Activated T-helper 9 cell treated with anti-CD3 and anti-CD28 coated beads, Interleukin-2, amount 50 U/mL, for 16 hours (primary cell): ENCODE measurements around the gene BPIFB3.

Experiments
- DNase-seq: peaks from one replicate; pipeline ENCODE4 v3.0.0-alpha.2; 2020; ENCODE audit warnings: low read depth

Gene BPIFB3

DNA sequence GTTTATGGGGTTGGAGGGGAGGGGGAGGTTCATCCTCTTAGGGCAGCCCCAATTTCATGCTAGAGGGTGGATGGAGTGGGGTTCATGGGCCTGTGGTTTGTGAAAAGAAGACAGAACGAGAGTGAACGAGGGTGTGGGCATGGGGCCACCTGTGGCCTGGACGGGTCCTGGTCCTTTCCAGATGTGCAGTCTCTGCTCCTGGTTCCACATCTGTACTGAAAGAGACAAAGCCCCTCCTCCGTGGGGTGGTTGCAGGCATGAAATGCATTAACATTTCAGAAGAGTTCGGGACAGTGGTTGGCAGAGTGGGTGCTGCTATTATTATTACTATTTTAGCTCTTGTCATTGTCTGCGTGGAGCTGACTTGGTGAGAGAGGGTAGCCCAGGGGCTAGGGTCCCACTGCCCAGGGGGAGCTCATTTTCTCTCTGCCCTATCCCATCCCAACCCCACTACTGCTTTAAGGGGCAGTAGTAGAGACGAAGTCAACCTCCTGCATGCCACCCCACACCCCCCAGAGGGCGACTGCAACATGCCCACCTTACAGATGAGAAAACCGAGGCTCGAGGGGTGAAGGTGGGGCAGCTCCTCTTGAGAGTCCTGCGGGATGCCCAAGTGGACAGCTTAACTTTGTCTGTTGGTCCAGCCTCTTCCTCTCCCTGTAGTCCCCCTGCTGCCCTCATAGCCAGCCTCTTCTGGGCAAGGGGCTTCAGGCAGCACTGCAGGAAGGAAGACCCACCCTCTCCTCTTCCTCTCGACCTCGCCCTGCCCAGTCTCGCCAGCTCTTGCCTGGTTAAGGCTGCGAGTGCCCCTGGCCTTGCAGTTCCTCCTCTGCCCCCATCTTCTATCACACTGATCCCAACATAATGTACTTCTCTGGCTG, 37.8 kb upstream of the BPIFB3 start:
- DNase-seq: no peak

DNA sequence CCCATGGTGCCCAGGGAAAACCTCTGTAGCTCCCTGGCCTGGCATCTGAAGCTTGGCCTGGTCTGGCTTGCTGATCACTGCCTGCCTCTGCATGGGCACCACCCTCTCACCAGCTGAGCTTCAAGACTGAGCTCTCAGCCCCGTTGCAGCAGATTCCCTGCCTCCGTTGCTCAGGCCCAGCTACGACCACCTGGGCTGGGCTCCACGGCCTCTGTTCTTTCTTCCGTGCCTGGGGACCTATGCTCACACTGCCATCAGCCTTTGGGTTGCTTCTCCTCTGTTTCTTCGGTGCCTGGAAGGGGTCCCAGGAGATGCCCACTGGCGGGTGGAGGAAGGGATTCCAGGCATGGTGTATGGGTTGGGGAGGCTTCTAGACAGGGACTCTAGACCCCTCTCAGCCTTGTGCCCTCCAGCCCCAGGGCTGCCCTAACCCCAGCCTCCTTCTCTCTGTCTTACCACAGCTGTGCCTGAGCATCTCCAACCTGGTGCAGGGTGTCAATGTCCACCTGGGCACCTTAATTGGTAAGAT, 37.1 kb upstream of the BPIFB3 start:
- no peak for DNase-seq

DNA sequence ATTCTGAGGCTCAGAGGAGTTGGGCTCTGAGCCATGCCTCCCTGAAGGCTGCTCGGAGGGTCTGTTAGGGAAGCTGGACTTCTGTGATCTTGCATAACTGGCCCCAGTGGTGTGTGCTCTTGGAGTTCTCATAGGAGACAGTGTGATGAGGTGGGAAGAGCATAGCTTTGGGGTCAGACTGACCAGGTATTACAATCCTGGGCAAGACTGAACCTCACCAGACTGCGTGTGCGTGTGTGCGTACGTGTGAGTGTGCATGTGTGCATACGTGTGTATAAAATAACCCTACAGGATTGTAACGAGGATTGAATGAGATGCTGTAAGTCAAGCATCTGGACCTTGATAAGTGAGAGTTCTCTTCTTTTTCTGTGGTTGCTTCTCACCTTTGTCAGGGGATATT, 36.2 kb upstream of the BPIFB3 start:
- DNase-seq: no peak

- no peak for DNase-seq
Measured at GRCh38 chr20:33018169-33018931, 35.4 kb upstream of the BPIFB3 start.

DNA sequence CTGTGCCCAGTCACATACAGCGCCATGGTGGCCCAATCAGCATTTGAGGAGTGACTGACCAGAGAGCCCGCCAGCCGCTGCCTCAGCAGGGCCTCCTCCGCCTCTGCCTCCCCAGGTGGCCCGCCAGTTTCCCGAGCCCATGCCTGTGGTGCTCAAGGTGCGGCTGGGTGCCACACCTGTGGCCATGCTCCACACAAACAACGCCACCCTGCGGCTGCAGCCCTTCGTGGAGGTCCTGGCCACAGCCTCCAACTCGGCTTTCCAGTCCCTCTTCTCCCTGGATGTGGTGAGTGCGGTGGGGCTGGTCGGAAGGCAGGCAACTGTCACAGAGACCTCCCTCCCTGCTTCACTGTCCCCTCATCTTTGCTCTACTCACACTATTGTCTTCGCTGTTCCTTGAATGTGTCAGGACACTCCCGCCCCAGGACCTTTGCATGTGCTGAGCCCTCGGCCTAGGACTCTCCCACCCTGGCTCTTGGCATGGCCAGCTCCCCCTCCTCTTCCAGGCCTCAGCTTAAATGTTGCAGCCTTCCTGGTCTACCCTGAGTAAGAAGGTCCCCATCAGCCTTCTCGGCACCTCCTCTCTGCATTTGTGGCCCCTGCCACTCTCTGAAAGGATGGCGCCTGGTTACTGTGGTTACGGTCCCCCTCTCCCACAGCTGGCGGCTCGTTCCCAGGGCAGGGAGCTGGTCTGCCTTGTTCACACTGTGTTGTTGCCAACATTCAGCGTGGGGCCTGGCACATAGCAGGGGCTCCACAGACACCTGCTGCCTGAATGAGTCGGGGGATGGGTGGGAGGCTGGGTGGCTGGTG, 34.0 kb upstream of the BPIFB3 start:
- DNase-seq: no peak

DNA sequence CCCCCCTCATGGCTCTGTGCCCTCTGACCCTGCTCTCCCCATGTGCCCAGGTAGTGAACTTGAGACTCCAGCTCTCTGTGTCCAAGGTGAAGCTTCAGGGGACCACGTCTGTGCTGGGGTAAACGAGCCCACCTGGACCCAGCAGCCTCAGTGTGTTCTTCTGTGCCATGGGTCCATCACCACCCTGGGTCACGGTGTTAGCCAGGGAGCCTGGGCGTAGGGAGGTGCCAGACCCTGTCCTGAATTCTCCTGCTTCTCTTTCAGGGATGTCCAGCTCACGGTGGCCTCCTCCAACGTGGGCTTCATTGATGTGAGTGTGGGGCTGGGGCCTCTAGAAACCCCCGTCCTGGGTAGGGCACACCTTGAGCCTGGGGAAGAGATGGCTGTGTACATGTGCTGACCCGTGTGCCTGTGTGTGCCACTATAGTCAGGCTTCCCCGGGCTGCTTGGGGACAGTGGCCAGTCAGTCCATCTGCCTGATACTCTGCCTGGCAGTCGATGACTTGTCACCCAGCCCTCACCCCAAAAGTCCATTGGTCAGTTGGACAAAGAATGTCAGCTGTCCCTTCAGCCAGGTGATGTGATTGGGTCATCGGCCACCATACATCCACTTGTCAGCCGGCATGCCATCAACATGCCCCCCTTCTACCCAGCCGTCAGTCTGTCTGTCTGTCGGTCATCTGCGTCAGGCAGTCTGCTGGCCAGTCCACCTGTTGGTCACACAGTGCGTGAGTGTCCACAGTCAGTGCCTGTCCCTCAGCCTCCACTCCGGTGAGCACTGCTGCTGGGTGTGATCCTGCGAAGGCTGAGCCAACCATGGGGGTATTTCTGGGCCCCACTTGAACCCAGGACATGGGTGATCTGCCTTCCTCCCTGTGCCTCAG, 33.2 kb upstream of the BPIFB3 start:
- no peak for DNase-seq

DNA sequence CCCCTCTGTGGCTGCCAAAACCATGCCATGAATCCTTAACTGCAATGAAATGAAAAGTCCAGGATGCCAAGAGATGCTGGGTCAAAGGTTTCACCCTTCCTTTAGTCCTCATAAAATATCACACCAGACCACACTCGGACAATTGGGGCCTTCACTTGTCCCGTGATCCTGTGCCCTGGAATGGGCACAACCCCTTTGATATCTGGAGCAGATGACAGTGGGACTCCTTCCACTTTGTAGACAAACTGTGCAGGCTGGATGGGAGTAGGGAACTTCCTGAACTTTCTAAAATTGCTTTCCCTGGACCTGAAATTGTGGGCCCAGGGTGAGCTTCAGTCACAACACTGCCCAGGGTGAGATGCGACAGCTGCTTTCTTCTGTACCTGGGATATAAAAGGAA, 31.8 kb upstream of the BPIFB3 start:
- no peak for DNase-seq

DNA sequence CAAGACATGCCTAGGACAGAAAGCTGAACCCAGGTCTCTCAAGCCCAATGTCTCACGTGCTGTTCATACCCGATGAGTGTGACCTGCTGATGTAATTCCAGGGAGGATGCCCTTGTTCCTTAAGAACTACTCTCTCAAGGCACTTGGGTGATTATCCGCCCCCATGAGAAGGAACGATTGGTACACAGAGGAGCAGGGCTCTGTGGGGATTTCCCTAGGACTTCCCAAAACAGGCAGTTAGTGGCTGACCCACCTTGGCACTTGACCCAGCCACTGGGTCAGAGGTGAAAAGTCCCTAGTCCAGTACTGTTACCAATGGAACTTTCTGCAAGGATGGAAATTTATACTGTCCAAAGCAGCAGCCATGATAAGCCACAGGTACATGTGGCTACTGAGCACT, 31.4 kb upstream of the BPIFB3 start:
- no peak for DNase-seq

DNA sequence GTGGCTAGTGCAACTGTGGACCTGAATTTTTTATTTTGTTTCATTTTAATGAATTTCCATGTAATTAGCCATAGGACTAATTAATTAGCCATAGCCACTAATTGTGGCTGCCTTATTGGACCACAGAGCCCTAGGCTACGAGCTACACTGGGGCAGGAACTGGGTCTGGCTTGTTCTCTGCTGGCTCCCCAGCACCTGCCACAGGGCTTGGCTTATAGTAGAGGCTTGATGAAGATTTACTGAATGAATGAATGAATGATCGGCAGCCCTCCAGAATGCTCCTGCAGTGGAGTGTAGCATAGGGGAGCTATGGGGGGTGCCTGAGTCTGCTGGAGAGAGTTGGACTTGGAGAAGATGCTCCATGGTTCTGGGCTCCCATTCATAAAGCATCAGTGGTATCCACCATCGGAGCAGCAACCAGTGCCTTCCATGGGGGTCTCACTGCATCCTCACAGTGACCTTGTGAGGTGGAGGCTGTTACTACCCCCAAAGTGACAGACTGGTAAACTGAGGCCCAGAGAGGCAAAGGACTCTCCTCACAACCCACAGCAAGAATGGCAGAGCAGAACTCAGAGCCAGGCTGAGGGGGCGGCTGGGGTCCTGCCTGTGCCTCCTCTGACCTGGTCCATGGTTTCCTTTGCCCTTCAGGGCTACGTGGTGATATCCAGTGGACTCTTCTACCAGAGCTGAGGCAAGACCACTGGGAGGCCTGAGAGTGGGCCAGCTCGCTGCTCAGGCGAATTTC, 30.8 kb upstream of the BPIFB3 start:
- DNase-seq: no peak

DNA sequence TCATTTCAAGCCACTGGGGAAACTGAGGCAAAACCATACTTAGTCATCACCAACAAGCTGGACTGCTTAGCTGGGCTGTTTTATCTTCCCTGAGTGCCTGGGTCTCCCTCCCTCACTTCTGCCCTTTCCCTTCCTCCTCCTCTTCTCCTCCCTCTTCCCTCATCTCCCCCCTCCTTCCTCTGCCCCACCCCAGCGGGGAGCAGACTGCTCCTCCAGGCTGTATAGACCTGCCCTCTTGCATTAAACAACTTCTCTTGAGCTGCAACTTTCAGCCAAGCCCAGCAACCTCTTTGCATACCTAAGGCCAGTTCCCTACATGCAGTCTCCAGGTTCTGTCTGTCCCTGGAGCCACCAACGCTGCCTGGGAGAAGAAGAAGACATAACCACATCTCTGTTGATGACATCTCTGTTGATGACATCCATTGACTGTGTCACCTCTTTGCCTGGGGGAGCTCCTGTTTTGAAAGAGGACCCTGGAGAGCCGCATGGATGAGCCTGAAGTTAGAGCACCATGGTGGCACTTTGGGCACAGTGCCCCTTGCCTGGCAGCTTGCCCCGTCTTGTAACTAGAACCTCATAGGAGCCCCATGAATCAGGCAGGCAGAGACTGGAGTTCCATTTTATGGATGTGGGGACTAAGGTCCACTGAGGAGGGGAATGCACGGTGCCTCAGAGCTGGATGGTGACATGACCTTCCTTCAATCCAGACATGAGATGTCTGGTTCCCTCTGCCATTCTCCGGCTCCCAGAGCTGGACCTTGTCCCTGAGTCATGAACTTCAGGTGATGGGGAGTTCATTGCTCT, 30.1 kb upstream of the BPIFB3 start:
- no peak for DNase-seq

- no peak for DNase-seq
Measured at GRCh38 chr20:33024243-33024560, 29.5 kb upstream of the BPIFB3 start.

DNA sequence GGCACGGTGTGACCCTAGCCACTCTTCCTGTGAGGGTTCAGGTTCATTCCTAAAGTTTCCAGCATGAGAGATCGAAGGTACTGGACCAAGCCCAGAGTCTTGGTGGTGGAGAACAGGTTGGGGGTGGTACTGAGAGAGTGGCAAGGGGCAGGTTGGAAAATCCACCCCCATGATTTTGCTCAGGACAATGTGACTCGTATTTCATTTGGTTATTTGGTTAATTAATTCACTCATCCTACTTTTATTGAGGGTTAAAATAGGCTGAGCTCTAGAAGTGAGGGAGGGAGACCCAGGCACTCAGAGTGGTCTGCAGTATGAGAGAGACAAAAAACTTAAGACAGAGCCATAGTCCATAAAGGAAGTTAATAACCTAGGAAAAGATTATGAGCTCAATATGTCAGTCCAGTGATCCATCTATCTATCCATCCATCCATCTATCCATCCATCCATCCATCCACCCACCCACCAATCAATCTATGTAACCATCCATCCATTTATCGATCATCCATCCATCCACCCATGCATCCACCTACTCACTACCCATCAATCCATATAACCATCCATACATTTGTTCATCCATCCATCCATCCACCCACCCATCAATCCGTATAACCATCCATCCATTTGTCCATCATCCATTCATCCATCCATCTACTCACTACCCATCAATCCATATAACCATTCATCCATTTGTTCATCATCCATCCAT, 28.9 kb upstream of the BPIFB3 start:
- DNase-seq: no peak

DNA sequence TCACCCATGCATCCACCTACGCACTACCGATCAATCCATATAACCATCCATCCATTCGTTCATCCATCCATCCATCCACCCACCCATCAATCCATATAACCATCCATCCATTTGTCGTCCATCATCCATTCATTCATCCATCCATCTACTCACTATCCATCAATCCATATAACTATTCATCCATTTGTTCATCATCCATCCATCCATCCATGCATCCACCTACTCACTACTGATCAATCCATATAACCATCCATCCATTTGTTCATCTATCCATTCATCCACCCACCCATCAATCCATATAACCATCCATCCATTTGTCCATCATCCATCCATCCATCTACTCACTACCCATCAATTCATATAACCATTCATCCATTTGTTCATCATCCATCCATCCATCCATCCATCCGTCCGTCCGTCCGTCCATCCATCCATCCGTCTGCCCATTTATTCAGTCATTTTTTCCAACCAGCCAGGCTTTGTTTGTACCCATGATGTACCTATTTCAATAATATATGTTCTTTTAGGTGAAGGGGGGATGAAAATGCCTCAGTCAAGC, 28.3 kb upstream of the BPIFB3 start:
- no peak for DNase-seq

- no peak for DNase-seq
Measured at GRCh38 chr20:33026072-33026778, 27.5 kb upstream of the BPIFB3 start.

DNA sequence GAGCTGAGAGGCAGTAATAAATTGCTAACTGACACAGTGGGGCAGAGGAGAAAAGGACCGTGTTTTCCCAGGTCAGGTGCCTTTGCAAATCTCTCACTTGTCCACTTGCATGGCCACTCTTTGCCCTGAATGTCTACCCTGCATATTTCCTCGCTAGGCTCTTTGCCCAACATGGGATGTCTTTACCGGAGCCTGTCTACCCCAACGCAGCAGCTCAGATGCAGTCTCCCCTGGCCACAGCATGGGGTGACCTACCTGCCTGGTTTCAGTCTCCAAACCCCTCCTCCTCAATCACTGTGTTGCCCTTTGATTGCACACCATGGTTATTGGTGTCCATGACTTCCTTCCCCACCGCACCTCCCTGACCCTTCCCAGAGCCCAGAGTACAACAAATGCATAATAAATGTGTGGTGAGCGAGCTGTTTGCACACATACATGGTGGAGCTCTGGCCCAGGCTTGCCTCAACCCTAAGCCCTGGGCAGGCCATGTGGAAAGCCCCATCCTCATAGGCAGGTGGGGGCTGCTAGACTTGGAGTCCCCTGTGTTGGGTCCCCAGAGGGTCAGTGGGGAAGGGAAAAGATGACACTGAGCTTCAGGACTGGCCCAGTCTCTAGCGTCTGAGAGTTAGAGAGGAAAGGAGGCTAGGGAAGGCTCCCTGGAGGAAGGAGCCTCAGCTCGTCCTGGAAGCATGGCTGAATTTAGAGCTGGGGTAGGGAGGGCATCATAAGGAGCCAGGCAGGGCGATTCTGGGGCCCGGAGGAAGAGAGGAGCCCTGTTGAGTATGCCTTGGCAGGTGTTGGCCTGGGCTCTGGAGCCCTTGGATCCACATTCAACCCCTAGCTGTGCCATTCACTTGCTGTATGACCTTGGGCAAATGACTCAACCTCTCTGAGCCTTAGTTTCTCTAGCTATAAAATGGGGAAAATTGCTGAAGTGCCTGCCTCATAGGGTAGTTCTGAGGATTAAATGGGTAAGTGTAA, 26.6 kb upstream of the BPIFB3 start:
- no peak for DNase-seq

DNA sequence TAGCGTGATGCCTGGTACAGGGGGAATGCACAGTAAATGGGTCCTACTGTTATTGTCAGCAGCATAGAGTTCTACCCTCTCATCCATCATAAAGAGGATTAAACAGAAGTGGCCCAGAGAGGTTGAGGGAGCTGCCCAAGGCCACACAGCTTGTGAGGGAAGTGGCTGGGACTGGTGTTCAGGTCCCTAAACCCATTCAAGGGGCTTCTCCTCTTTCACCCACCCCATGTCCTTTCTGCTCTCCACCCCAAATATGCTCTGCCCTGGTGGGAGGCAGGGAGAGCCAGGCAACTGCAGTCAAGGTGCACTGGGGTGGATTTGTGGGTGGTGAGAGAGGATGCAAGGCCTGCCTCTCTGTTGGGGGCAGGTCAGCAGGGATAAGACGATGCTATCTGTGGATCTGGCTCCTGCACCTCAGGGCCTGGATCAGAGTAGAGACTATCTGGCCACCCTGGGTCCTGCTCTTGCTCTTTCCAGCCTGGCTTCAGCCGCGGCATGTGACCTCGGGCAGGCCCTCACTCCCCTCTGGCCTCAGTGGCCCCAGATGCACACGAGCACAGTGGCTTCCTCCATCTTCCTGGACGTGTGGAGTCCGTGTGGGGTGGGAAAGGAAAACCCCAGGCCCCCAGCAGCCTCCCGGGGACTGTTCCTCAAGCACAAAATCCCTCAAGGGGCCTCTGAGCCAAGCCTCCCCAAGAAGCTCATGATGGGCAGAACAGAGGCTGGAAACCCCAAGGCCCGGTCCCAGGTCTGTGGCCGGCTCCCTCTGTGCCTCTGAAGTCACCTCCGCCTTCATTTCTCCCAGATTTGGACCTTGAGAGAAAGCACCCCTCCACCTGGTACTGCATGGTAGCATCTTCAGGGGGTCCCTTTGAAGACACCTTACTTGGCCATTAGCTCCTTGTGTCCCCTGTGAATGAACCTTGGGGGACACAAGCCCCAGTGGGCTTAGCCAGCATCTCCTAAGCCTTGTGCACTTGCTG, 25.6 kb upstream of the BPIFB3 start:
- DNase-seq: no peak
